Measurements from ENCODE around the gene CA9. TPM values are rescaled to one million over a fixed set of nuclear protein-coding genes. Genes with fewer than 3 reads are reported as not detected.

CA9 gene
- total RNA-seq, 4 donors from 2014 or later, result not detected

DNA sequence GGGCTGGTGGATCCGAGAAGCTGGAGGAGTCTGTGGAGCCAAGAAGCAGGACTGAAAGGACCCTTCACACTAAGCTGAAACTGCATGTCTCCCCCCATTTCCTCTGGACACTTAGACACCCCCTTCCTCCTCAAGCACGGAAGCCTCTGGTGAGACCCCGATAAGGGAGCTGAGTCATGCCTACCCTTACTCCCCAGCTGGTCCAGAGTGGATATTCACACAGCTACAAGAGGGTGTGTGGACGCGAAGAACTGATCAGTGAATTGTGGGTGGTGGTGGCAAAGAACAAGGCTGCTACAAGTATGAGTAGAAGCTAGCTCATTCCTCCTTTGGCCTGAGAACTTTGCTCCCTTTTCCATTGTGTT is 53.9 kb downstream of the CA9 start:
- H3K36me3 ChIP-seq, result peaks cover 24 to 28% of the 10 kb centered on the region in 2 donors
- 45 to 71% methylated on average over 5 of the region's 5 CpGs for WGBS, 2 donors
- peaks cover 36 to 44% of the 10 kb centered on the region in 2 donors for H3K4me1 ChIP-seq
- no peak for DNase-seq
- TF ChIP-seq CTCF (IDR thresholded peaks at IDR 0.05) (no peak), POLR2A (IDR thresholded peaks at IDR 0.05) (no peak)
- intact Hi-C loops (cut with DNase I), result loop anchor here (5.0 kb wide), 1 partner anchor 75 kb away; the partner anchor contains the start of gene SIT1
- H3K27me3 ChIP-seq, result no peaks in the 10 kb centered on the region
- peak overlapping the region; percentile 34 to 59 (median 52) for H3K27ac ChIP-seq
- H3K4me3 ChIP-seq (replicated peaks in 1 of 3), result no peak overlapping the region
- H3K9me3 ChIP-seq, result no peaks in the 10 kb centered on the region

DNA sequence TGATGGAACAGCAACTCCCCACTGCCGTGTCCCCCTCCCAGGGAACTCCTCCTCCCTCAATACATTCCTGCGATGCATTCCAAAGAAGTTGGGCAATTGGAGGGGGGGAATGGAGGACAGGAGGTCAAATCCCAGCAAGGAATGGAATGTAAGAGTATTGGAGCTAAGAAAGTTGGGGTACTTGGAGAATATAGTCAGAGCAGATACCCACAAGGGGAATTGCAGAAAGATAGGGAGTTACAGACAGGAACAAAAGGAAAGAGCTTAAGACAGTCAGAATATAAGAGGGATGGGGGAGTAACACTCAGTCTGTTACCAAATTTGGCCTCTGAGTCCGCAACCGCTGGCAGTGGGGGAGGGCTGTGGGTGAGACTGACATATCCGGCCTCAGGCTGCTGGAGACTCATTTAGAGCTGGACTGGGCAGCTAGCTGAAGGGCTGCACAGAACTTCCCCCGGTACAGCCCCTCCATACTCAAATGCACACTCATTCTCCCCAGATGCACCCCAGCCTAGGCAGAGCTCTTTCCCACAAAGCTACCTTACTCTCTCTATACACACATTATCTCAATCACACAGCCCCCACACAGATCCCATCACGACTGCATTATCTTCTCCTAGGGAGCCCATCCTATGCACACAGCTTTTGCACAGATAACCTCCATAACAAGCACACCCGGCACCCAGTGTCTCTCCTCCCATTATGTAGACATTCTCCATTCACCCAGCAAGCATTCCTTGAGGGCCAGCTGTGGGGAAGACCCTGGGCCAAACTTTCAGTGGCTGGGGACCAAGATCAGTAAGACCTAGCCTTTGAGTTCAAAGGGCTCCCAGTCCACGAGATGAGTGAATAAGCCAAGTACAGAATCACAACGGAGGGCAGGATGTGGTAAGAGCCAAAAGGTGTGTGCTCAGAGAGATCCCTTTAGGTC is 54.6 kb downstream of the CA9 start:
- Histone ChIP-seq H3K36me3 (peaks cover 20 to 22% of the 10 kb centered on the region in 2 donors), H3K4me3 (replicated peaks in 1 of 3) (peak overlapping the region in 1 of 3 donors; percentile 7), H3K27me3 (no peaks in the 10 kb centered on the region), H3K27ac (peak overlapping the region; percentile 34 to 59 (median 52)), H3K4me1 (peaks cover 43 to 47% of the 10 kb centered on the region in 2 donors), H3K9me3 (no peaks in the 10 kb centered on the region)
- intact Hi-C loops (cut with DNase I), result loop anchor here (5.0 kb wide), 1 partner anchor 76 kb away; the partner anchor contains the start of gene SIT1
- no peak for TF ChIP-seq CTCF (IDR thresholded peaks at IDR 0.05)
- peak in 1 of 2 donors; percentile 23 for TF ChIP-seq POLR2A (IDR thresholded peaks at IDR 0.05)
- peak; percentile 68 to 70 for DNase-seq
- 20 to 25% methylated on average over 10 of the region's 10 CpGs for WGBS, 2 donors

- H3K4me1 ChIP-seq, result peaks cover 50 to 55% of the 10 kb centered on the region in 2 donors
- WGBS, 2 donors, result 71 to 77% methylated on average over 3 of the region's 3 CpGs
- no peak overlapping the region for H3K4me3 ChIP-seq (replicated peaks in 1 of 3)
- DNase-seq, result no peak
- H3K9me3 ChIP-seq, result no peaks in the 10 kb centered on the region
- TF ChIP-seq POLR2A (IDR thresholded peaks at IDR 0.05), result no peak
- TF ChIP-seq CTCF (IDR thresholded peaks at IDR 0.05), result no peak
- H3K27ac ChIP-seq, result peak overlapping the region in 2 of 3 donors; percentile 52 to 59
- intact Hi-C loops (cut with DNase I), result loop anchor here (5.0 kb wide), 1 partner anchor 77 kb away; the partner anchor contains the start of gene SIT1
- H3K36me3 ChIP-seq, result peaks cover 12 to 14% of the 10 kb centered on the region in 2 donors
- no peaks in the 10 kb centered on the region for H3K27me3 ChIP-seq
These were observed 55.4 kb downstream of the CA9 start for GRCh38 chr9:35729101-35729500.

GRCh38 chr9:35729700-35730485 is 56.2 kb downstream of the CA9 start:
- H3K4me1 ChIP-seq, result peaks cover 50 to 55% of the 10 kb centered on the region in 2 donors
- intact Hi-C loops (cut with DNase I), result loop anchor here (5.0 kb wide), 2 partner anchors 78 to 128 kb away; partner anchors contain the start of gene SIT1

More at GRCh38 chr9:35729700-35730485, 56.2 kb downstream of the CA9 start:
- WGBS, 2 donors, result 45 to 50% methylated on average over 6 of the region's 6 CpGs
- Histone ChIP-seq H3K36me3 (peaks cover 5 to 8% of the 10 kb centered on the region in 2 donors), H3K9me3 (no peaks in the 10 kb centered on the region), H3K4me3 (replicated peaks in 1 of 3) (peak overlapping the region in 1 of 3 donors; percentile 82), H3K27ac (peak overlapping the region in 2 of 3 donors; percentile 17 to 59), H3K27me3 (no peaks in the 10 kb centered on the region)
- DNase-seq, result peak; percentile 6 to 27
- peak in 4 of 6 experiments; percentile 10 to 48 (median 40) for TF ChIP-seq CTCF (IDR thresholded peaks at IDR 0.05)
- TF ChIP-seq POLR2A (IDR thresholded peaks at IDR 0.05), result no peak
